ENCODE results near the gene RGP1. TPM values are rescaled to one million over a fixed set of nuclear protein-coding genes. Genes with fewer than 3 reads are reported as not detected.

RGP1 gene
- total RNA-seq, 1 experiment from 2014 or later = 27.1 TPM

DNA sequence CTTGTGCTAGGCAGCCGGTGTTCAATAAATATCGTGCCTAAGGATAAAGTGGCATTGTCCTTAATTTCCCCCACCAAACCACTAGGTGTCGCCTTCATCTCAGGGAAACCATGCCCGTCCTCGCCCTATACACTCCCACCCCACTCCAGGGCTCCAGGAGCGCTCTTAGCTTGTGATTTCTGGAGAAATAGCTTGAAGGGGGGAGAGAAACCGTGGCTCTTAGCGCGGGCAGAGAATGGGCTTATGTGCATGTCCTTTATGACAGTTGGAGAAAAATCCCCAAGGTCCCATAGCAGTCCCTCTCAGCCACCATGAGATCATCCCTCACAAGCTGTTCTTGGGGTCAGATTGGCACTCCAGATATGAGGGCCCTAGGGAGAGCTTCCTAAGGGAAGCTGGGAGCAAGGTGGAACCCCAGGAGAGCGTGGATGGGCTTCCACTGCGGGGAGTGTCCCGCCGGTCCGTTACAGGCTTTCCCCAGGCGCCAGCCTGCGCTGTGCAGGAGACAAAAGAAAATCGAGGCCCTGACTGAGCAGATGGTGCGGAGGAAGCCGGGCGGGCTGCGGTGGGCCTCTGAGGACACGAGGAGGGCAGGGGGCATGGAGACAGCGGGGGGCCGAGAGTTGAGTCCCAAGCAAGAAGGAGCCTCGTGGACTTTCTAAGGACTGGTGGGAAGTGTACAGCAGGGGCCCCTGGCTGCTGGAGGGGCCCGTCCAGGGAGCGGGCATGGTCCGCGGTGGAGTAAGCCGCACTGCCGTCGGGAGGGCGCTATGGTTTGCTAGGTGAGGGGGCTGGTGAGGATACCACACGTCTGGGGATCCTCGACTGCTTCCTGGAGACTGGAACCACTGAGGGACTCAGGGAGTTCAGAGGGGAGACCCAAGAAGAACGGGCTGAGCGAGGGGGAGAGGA, 41.6 kb downstream of the RGP1 start:
- no peak overlapping the region for H3K4me3 Mint-ChIP-seq (ENCODE audit: unreplicated experiment)

DNA sequence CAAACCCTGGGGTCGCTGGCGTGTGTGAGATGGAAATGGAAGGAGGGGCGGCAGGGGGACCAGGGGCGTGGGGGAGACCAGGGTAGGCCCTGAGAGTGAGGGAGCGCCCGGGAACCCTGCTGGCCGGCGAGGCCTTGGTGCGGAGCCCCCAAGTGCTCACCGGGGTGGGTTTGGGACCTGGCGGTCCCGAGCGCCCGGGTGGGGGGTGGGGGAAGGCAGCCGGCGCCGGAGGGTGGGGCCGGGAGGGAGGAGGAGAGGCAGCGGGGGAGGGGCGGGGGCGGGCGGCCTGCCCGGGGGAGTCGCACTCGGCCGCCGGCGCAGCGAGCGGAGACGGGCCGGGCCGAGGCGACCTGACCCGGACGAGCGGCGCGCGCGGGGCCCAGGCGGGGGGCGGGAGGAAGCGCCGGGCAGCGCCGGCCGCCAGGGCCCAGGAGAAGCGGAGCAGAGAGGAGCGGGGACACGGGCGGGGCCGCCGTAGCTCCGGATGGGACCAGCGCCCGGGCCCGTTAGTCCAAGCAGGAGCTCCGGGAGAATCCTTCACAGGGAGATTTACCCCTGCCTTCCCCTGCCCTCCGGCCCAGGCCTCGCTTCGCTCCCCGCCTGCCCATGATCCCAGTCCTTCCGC, 42.3 kb downstream of the RGP1 start, which contains the start of gene NPR2:
Gene NPR2, plus strand, starts transcription at position 295 of the 625 bp plus-strand sequence. CDS start 818 bp downstream, outside the sequence.
- intact Hi-C loops (cut with micrococcal nuclease; ENCODE audit: unreplicated experiment) = no loop called here
- Mint-ChIP-seq H3K36me3 (ENCODE audit: insufficient read depth, unreplicated experiment) (no peaks in the 10 kb centered on the region), H3K4me1 (ENCODE audit: low read depth, unreplicated experiment) (peaks cover 4% of the 10 kb centered on the region), H3K9me3 (ENCODE audit: unreplicated experiment) (no peaks in the 10 kb centered on the region), H3K4me3 (ENCODE audit: unreplicated experiment) (no peak within 1 kb of the TSS), H3K27ac (ENCODE audit: unreplicated experiment) (no peak within 1 kb of the TSS), H3K27me3 (ENCODE audit: insufficient read depth, unreplicated experiment) (no peaks in the 10 kb centered on the region)
- no peak within 1 kb of the TSS for H3K4me3 ChIP-seq (ENCODE audit: low read depth, low read length)
- BruUV-seq (replicated peaks) = no TSS peak
- peaks cover 8% of the 10 kb centered on the region; the same call in 1 of the 2 replicates for H3K4me1 ChIP-seq
- TF ChIP-seq, protein P1, sequence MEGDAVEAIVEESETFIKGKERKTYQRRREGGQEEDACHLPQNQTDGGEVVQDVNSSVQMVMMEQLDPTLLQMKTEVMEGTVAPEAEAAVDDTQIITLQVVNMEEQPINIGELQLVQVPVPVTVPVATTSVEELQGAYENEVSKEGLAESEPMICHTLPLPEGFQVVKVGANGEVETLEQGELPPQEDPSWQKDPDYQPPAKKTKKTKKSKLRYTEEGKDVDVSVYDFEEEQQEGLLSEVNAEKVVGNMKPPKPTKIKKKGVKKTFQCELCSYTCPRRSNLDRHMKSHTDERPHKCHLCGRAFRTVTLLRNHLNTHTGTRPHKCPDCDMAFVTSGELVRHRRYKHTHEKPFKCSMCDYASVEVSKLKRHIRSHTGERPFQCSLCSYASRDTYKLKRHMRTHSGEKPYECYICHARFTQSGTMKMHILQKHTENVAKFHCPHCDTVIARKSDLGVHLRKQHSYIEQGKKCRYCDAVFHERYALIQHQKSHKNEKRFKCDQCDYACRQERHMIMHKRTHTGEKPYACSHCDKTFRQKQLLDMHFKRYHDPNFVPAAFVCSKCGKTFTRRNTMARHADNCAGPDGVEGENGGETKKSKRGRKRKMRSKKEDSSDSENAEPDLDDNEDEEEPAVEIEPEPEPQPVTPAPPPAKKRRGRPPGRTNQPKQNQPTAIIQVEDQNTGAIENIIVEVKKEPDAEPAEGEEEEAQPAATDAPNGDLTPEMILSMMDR (IDR thresholded peaks at IDR 0.05; ENCODE audit: insufficient read depth in 1 of 2, low read depth in 1 of 2, low read length in 1 of 2, severe bottlenecking in 1 of 2, unreplicated experiment in 1 of 2) = no peak
- H3K36me3 ChIP-seq (ENCODE audit: control insufficient read depth, insufficient read depth, low read length) = 0 out of 2 replicates have a peak, but pooled peaks cover 1% of the 10 kb centered on the region
- no peak for DNase-seq
- POLR2A ChIA-PET = no interaction called here
- no peaks in the 10 kb centered on the region for H3K9me3 ChIP-seq
- CTCF ChIA-PET = no interaction called here
- H3K27me3 ChIP-seq (replicated peaks; ENCODE audit: control insufficient read depth, insufficient read depth, low read length) = no peaks in the 10 kb centered on the region

More for the DNA sequence above, 41.6 kb downstream of the RGP1 start:
- Histone ChIP-seq H3K9me3 (no peaks in the 10 kb centered on the region), H3K27me3 (replicated peaks; ENCODE audit: control insufficient read depth, insufficient read depth, low read length) (no peaks in the 10 kb centered on the region), H3K4me3 (ENCODE audit: low read depth, low read length) (no peak overlapping the region), H3K4me1 (peaks cover 8% of the 10 kb centered on the region; the same call in 1 of the 2 replicates), H3K36me3 (ENCODE audit: control insufficient read depth, insufficient read depth, low read length) (0 out of 2 replicates have a peak, but pooled peaks cover 1% of the 10 kb centered on the region)
- ChIA-PET CTCF (interaction anchor here (0.5 to 2.5 kb wide), 36 partner anchors 8 to 235 kb away, joined by 3 to 95 read pairs (median 4); partner anchors contain the start of genes ARHGEF39, CCDC107, CREB3 and FAM221B), POLR2A (interaction anchor here (0.7 to 0.9 kb wide), 2 partner anchors 23 to 91 kb away, joined by 4 to 5 read pairs; no protein-coding TSS in a partner anchor)
- TF ChIP-seq, protein P1 (IDR thresholded peaks at IDR 0.05; ENCODE audit: insufficient read depth in 1 of 2, low read depth in 1 of 2, low read length in 1 of 2, severe bottlenecking in 1 of 2, unreplicated experiment in 1 of 2) = peak; percentile 80 to 81
- Mint-ChIP-seq H3K4me1 (ENCODE audit: low read depth, unreplicated experiment) (peaks cover 4% of the 10 kb centered on the region), H3K27ac (ENCODE audit: unreplicated experiment) (no peak overlapping the region), H3K36me3 (ENCODE audit: insufficient read depth, unreplicated experiment) (no peaks in the 10 kb centered on the region), H3K9me3 (ENCODE audit: unreplicated experiment) (no peaks in the 10 kb centered on the region), H3K27me3 (ENCODE audit: insufficient read depth, unreplicated experiment) (no peaks in the 10 kb centered on the region)
- DNase-seq = peak; percentile 75 to 77
- intact Hi-C loops (cut with micrococcal nuclease; ENCODE audit: unreplicated experiment) = loop anchor here (1.0 kb wide), 3 partner anchors 23 to 92 kb away; no protein-coding TSS in a partner anchor
- no TSS peak for BruUV-seq (replicated peaks)

Measured in Caco-2 (cell line).